GM18868 (cell line): ENCODE measurements around the gene ZNF787.
"Not testable (repeated sequence)": the region's sequence is repeated elsewhere in the genome, so short reads cannot be mapped to it uniquely, and the experiment has no call there.

Experiments
- ATAC-seq: cut with Tn5 transposase; IDR thresholded peaks from one replicate; pipeline ENCODE4 v1.9.1; 2021; ENCODE audit warnings: mild to moderate bottlenecking, moderate library complexity; ENCODE audit not compliant: unreplicated experiment

ZNF787 gene

GRCh38 chr19:56107626-56108351, 13.3 kb downstream of the ZNF787 start:
- no peak for ATAC-seq

- no peak for ATAC-seq
These were observed 14.1 kb downstream of the ZNF787 start for GRCh38 chr19:56106993-56107392.

GRCh38 chr19:56106397-56106849, 14.7 kb downstream of the ZNF787 start:
- ATAC-seq = no peak

- ATAC-seq = not testable (repeated sequence)
These were observed 15.2 kb downstream of the ZNF787 start for GRCh38 chr19:56105831-56106396.

- peak; percentile 38 for ATAC-seq
These were observed 15.9 kb downstream of the ZNF787 start for GRCh38 chr19:56105090-56105701.

GRCh38 chr19:56104423-56104822, 16.7 kb downstream of the ZNF787 start:
- no peak for ATAC-seq

- no peak for ATAC-seq
These were observed 18.0 kb downstream of the ZNF787 start for GRCh38 chr19:56103027-56103614.

- ATAC-seq = no peak
These were observed 19.2 kb downstream of the ZNF787 start for GRCh38 chr19:56101746-56102535.

- ATAC-seq = no peak
These were observed 20.0 kb downstream of the ZNF787 start for GRCh38 chr19:56101095-56101494.

GRCh38 chr19:56099638-56100539, 21.2 kb downstream of the ZNF787 start:
- ATAC-seq = no peak

- ATAC-seq = no peak
These were observed 22.1 kb downstream of the ZNF787 start for GRCh38 chr19:56098731-56099568.

GRCh38 chr19:56098237-56098636, 22.9 kb downstream of the ZNF787 start:
- not testable (repeated sequence) for ATAC-seq

- no peak for ATAC-seq
These were observed 23.3 kb downstream of the ZNF787 start for GRCh38 chr19:56097776-56098175.

GRCh38 chr19:56097306-56097705, 23.8 kb downstream of the ZNF787 start:
- ATAC-seq = no peak

GRCh38 chr19:56096665-56097064, 24.4 kb downstream of the ZNF787 start:
- ATAC-seq = no peak

GRCh38 chr19:56094449-56094848, 26.6 kb downstream of the ZNF787 start:
- ATAC-seq = no peak

GRCh38 chr19:56092685-56093631, 28.1 kb downstream of the ZNF787 start:
- ATAC-seq = no peak
